ENCODE results near the gene CACNA1A.

Gene CACNA1A

DNA sequence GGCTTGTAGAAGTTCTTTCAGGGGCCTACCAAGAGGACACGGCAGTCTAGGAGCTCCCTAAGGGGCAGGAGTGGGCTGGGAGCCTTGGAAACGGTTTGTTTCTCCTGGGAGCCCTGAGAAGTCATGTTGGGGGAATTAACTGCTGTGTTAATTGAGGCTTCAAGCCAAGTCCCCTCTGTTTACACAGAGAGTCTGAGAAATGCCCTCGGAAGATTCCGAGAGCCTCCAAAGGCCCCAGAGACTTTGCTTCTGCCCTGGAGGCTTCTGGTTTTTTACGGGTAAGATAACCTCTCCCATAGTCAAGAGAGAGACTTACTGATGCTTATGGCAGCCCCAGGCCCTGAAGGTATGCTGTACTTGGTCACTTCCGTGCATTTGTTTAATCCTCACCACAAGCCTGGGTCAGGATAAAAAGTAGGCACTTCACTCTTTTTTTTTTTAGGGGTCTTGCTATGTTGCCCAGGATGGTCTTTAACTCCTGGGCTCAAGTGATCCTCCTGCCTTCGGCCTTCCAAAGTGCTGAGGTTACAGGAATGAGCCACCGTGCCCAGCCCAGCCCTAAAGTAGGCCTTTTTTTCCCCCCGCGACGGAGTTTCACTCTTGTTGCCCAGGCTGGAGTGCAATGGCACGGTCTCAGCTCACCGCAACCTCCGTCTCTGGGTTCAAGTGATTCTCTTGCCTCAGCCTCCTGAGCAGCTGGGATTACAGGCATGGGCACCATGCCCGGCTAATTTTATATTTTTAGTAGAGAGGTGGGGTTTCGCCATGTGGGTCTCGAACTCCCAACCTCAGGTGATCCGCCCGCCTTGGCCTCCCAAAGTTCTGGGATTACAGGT is 340.9 kb downstream of the CACNA1A start:
- no peak for DNase-seq (ENCODE audit: low spot score)

DNA sequence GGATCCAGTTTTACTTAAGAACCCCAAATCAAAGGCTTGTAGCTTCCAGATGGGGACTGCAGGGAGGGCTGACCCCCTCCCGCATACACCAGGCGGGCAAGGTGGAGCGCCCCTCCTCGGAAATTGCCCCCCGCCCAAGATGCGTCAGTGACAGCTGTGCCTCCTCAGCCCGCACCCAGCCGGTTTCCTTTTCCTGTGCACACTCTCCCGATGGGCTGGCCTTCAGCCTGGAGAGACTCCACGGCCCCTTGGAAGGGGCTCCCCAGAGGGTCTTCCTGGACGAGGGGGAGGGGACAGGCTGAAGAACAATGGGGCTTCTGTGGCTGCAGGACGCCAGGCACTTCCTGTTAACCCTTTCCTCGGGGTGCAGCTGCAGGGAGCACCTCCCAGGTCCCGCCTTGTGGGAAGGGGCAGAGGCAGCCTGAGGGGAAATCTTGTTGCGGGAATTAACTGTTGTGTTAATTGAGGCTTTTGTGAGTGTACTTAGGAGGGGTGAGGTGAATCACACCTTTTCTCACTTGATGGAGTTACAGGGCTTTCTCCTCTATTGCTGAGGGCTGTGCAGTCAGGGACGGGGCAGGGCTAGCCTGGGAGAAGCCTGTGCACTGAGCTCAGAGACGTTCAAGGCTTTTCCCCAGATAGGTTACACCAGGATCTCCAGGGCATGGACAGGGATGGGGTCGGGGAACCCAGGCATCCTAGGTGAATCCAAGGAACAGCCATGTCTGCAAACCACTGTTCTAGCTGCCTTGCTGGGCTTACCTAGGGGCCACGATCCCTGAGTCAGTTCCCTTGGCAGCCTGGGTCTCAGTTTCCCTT is 341.7 kb downstream of the CACNA1A start:
- peak; percentile 94 for DNase-seq (ENCODE audit: low spot score)

DNA sequence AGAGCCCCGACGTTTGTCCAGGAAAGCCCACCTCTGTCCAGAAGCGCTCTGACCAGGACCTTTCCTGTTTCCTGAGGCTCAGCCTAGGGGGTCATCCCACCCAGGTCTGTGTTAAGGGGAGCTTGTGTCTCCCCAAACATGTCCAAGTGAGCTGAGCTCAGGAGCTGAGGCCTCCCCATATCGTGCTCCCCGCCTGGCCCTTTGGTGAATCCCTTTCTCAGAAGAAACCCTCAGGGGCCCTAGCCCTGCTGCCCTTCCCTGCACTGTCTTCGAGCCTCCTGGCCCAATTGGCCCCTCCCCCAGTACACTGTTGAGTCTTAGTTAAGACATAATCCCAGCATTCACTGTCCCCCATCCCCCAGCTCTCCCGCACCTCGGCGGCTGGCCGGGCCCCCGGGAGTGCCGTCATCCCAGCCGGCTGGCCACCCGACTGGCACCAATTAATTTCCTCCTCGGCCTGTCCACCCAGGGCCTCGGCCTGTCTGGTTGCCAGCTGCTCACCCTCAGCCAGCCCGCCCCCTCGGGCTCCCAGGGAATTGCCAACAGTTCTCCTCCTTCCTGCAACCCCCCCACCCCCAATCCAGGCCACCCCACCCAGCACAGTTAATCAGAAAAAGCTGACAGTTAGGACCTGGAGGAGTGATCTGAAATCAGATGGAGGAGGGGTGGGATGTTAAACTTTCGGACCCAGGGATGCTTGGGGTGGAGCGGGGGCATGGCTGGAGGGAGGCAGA is 342.5 kb downstream of the CACNA1A start:
- peak; percentile 65 for DNase-seq (ENCODE audit: low spot score)

DNA sequence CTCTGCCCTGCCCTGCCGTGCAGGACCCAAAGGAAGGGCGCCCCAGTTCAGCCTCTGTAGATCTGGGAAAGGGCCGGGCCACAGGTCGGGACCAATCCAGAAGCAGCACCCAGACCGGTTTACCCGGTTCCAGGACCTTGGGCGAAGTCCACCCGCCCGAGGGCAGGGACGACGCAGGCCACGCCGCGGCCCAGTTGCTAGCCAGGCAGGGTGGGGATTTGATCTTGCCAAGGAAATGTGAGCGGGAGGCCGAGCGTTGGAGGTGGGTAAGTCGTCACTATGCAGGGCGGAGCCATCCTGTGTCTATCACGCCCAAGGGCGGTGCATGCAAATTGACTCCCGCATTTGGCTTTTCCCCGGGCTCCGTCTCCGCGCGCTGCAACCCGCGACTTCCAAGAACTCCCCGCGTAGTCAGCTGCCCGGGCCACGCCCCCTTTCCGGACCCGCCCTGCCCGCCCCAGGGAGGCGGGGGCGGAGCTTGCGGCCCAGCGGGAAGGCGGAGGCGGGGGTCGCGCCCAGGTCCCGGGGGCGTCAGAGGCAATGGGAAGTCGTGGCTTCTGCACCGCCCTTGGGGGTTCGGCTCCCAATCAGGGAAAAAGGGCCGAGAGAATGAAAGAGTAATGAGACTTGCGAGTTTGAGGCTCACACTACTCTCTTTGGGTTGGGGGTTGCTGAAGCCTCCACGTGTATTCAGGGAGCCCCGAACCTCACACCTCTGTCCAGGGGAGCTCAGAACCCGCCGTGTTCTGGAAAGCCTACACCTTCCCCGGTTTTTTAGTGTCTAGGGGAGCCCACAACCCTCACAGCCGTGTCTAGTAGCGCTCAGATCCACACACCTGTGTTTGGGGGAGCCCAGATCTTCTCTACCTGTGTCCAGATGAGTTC is 343.3 kb downstream of the CACNA1A start:
- peak; percentile 96 for DNase-seq (ENCODE audit: low spot score)

DNA sequence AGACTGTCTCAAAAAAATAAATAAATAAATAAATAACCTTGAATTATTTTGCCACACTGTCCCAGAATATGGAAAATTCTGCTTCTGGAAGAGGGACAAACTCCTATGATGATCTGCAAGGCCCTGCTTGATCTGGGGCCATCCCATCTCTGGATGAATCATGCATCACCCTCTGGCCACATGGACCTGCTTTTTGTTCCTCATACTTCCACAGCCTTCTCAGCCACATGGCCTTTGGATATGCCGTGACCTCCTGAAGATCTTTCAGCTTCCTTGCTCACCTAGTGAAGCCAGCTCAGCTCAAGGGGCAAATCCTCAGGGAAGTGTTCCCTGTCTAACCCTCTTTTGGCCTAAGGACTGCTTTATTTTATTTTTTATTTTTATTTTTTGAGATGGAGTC is 345.7 kb downstream of the CACNA1A start:
- no peak for DNase-seq (ENCODE audit: low spot score)

DNA sequence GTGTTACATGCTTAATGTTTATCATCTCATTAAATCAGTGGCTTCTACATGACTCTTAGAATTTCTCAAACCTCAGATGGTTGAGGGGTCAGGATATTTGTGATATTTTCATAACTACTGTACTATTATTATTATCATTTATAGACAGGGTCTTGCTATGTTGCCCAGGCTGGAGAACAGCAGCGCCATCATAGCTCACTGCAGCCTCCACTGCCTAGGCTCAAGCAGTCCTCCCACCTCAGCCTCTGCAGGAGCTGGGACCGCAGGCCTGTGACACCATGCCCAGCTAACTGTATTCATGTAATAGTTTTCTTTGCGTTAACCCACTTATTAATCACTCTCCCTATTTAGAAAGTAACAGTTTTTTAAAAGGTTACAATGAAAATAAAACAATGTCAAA is 346.6 kb downstream of the CACNA1A start:
- no peak for DNase-seq (ENCODE audit: low spot score)
